Gastrocnemius medialis (tissue), 4 donors: ENCODE data around the gene ABCC12. TPM values are rescaled to one million over a fixed set of nuclear protein-coding genes. Genes with fewer than 3 reads are reported as not detected.
A peak's percentile ranks its signal among the peaks of the same experiment; 100 is the strongest.

Source experiments
- ATAC-seq, 2 donors: fragments of 150-250 bp; one replicate each; pipeline ENCODE4 v1.9.1; 2016
- DNase-seq, 2 donors: peaks; one replicate each; pipeline ENCODE4 v3.0.0-alpha.2; 2019
- H3K27ac ChIP-seq, 4 donors: fragments of 200-600 bp; sonication (generic); 1 replicate in 1 of 4; 2 replicates in 3 of 4; pipeline ENCODE4 v1.5.1; 2016 to 2018; ENCODE audit warnings: mild to moderate bottlenecking in 2 of 4, moderate library complexity in 1 of 4
- H3K27me3 ChIP-seq, 3 donors: fragments of 200-600 bp; sonication (generic) in 2 of 3; 1 replicate in 1 of 3; 2 replicates in 2 of 3; pipeline versions ENCODE4 v1.5.1 to v1.6.0; 2016 to 2019; ENCODE audit warnings: mild to moderate bottlenecking in 1 of 3, moderate library complexity in 1 of 3
- H3K36me3 ChIP-seq, 2 donors: fragments of 200-600 bp; sonication (generic) in 1 of 2; one replicate each; pipeline ENCODE4 v1.5.1; 2017 to 2018
- H3K4me1 ChIP-seq, 2 donors: fragments of 200-600 bp; sonication (generic) in 1 of 2; one replicate each; pipeline ENCODE4 v1.5.1; 2016 to 2017; ENCODE audit warnings: mild to moderate bottlenecking in 2 of 2
- H3K4me3 ChIP-seq, 4 donors: fragments of 200-600 bp; sonication (generic) in 3 of 4; 1 replicate in 1 of 4; 2 replicates in 3 of 4; pipeline ENCODE4 v1.5.1; 2016 to 2019; ENCODE audit warnings: mild to moderate bottlenecking in 2 of 4
- H3K9me3 ChIP-seq, 3 donors: fragments of 200-600 bp; sonication (generic) in 2 of 3; 1 replicate in 1 of 3; 2 replicates in 2 of 3; pipeline ENCODE4 v1.5.1; 2016 to 2019
- CTCF ChIP-seq, 5 experiments: fragments of 450-650 bp in 3 of 5; fragments of 200-600 bp in 2 of 5; sonication (generic) in 2 of 5; IDR thresholded peaks in 4 of 5; conservative IDR thresholded peaks in 1 of 5; 1 replicate in 4 of 5; 2 replicates in 1 of 5; pipeline ENCODE4 v1.5.1; 2016 to 2019; ENCODE audit warnings: antibody characterized with exemption in 5 of 5, mild to moderate bottlenecking in 3 of 5, moderate library complexity in 3 of 5
- POLR2A ChIP-seq, 2 donors: fragments of 450-650 bp; IDR thresholded peaks; one replicate each; pipeline ENCODE4 v1.6.1; 2017; ENCODE audit warnings: antibody characterized with exemption in 2 of 2, mild to moderate bottlenecking in 2 of 2, moderate library complexity in 2 of 2
- in situ Hi-C, 4 donors: fragments of 200-750 bp; cut with MboI; loops; one replicate each; pipeline versions ENCODE4 v1.15.0 to v1.8.0; 2017; ENCODE audit warnings: low sequenced_read_pairs in 4 of 4
- intact Hi-C: fragments of 100-400 bp; cut with DNase I; formaldehyde crosslinking; loops from one replicate; pipeline ENCODE4 v1.15.1; 2023; ENCODE audit warnings: low total_unique reads
- total RNA-seq, 4 donors: library from RNA; depleted of rRNA; stranded (reverse); fragments of >200 nt; gene quantifications; one replicate each; pipeline versions ENCODE4 v1.1.0 to v1.2.3, GENCODE V29; 2016

The ABCC12 gene
- total RNA-seq, 4 donors from 2014 or later: 0.15 to 0.40 (median 0.16) TPM; not detected in 1

- Histone ChIP-seq H3K27ac (no peak overlapping the region), H3K27me3 (no peaks in the 10 kb centered on the region), H3K4me1 (peaks cover 14 to 16% of the 10 kb centered on the region in 2 donors), H3K36me3 (no peaks in the 10 kb centered on the region), H3K4me3 (no peak overlapping the region), H3K9me3 (no peaks in the 10 kb centered on the region)
- TF ChIP-seq POLR2A (IDR thresholded peaks at IDR 0.05) (no peak), CTCF (IDR thresholded peaks at IDR 0.05 in 4 of 5, conservative IDR thresholded peaks at IDR 0.05 in 1 of 5) (no peak)
- no peak for DNase-seq
- in situ Hi-C loops: no loop called here
- intact Hi-C loops: no loop called here
- no peak for ATAC-seq
These were observed 40.5 kb downstream of the ABCC12 start for GRCh38 chr16:48115299-48115698.

- no peak overlapping the region for H3K4me3 ChIP-seq
- intact Hi-C loops (no loop called here), in situ Hi-C loops (no loop called here)
- no peaks in the 10 kb centered on the region for H3K9me3 ChIP-seq
- no peak overlapping the region for H3K27ac ChIP-seq
- TF ChIP-seq POLR2A (IDR thresholded peaks at IDR 0.05) (no peak), CTCF (IDR thresholded peaks at IDR 0.05 in 4 of 5, conservative IDR thresholded peaks at IDR 0.05 in 1 of 5) (no peak)
- H3K27me3 ChIP-seq: no peaks in the 10 kb centered on the region
- H3K36me3 ChIP-seq: no peaks in the 10 kb centered on the region
- ATAC-seq (no peak), DNase-seq (no peak)
- H3K4me1 ChIP-seq: peaks cover 14 to 16% of the 10 kb centered on the region in 2 donors
These were observed 41.4 kb downstream of the ABCC12 start for GRCh38 chr16:48114410-48114809.

GRCh38 chr16:48113471-48113870, 42.3 kb downstream of the ABCC12 start:
- intact Hi-C loops: loop anchor here (2.0 kb wide), 1 partner anchor 27 kb away; no protein-coding TSS in a partner anchor
- TF ChIP-seq CTCF (IDR thresholded peaks at IDR 0.05 in 4 of 5, conservative IDR thresholded peaks at IDR 0.05 in 1 of 5): no peak
- TF ChIP-seq POLR2A (IDR thresholded peaks at IDR 0.05): no peak
- no peaks in the 10 kb centered on the region for H3K36me3 ChIP-seq

GRCh38 chr16:48113001-48113400, 42.8 kb downstream of the ABCC12 start:
- no peak for DNase-seq
- peak in 1 of 2 donors; percentile 41 for ATAC-seq

More at GRCh38 chr16:48113471-48113870, 42.3 kb downstream of the ABCC12 start:
- H3K4me1 ChIP-seq: peaks cover 14 to 16% of the 10 kb centered on the region in 2 donors
- no peaks in the 10 kb centered on the region for H3K9me3 ChIP-seq
- in situ Hi-C loops: no loop called here
- H3K27ac ChIP-seq: no peak overlapping the region
- DNase-seq (no peak), ATAC-seq (no peak)
- no peak overlapping the region for H3K4me3 ChIP-seq
- no peaks in the 10 kb centered on the region for H3K27me3 ChIP-seq

More at GRCh38 chr16:48113001-48113400, 42.8 kb downstream of the ABCC12 start:
- Histone ChIP-seq H3K4me3 (no peak overlapping the region), H3K4me1 (peaks cover 14 to 16% of the 10 kb centered on the region in 2 donors), H3K36me3 (no peaks in the 10 kb centered on the region), H3K27me3 (no peaks in the 10 kb centered on the region), H3K9me3 (no peaks in the 10 kb centered on the region), H3K27ac (peak overlapping the region in 1 of 4 donors; percentile 30)
- in situ Hi-C loops (no loop called here), intact Hi-C loops (loop anchor here (2.0 kb wide), 1 partner anchor 26 kb away; no protein-coding TSS in a partner anchor)
- no peak for TF ChIP-seq CTCF (IDR thresholded peaks at IDR 0.05 in 4 of 5, conservative IDR thresholded peaks at IDR 0.05 in 1 of 5)
- TF ChIP-seq POLR2A (IDR thresholded peaks at IDR 0.05): no peak
